DND-41 (cell line): ENCODE results near the gene CNEP1R1.

ENCODE experiments used
- ATAC-seq: fragments of 200-7000 bp; cut with Tn5 transposase; 3 replicates; pipeline ENCODE4 v1.9.1; 2021; ENCODE audit warnings: low read depth; ENCODE audit not compliant: insufficient read depth
- DNase-seq: peaks from one replicate; pipeline ENCODE4 v3.0.0-alpha.2; 2020
- H2AFZ ChIP-seq: 2 replicates; pipeline ENCODE4 v1.6.0; 2012; ENCODE audit warnings: low read depth, low read length
- H3K27ac ChIP-seq: 2 replicates; pipeline ENCODE4 v1.5.1; 2012; ENCODE audit warnings: low read length, inconsistent platforms
- H3K27me3 ChIP-seq: fragments of 200-600 bp; sonication (generic); 2 replicates; pipeline ENCODE4 v1.6.0; 2012; ENCODE audit warnings: low read length, mild to moderate bottlenecking, inconsistent platforms; ENCODE audit not compliant: insufficient read depth, poor library complexity
- H3K36me3 ChIP-seq: 2 replicates; pipeline ENCODE4 v1.5.1; 2012; ENCODE audit warnings: low read length, inconsistent platforms; ENCODE audit not compliant: insufficient read depth
- H3K4me1 ChIP-seq: 2 replicates; pipeline ENCODE4 v1.5.1; 2012; ENCODE audit warnings: mild to moderate bottlenecking, low read length; ENCODE audit not compliant: insufficient read depth
- H3K4me2 ChIP-seq: 2 replicates; pipeline ENCODE4 v1.6.0; 2012; ENCODE audit warnings: mild to moderate bottlenecking, moderate library complexity, low read length, inconsistent platforms; ENCODE audit not compliant: insufficient read depth
- H3K4me3 ChIP-seq, 2 experiments: fragments of 200-600 bp in 1 of 2; shearing (Covaris generic) in 1 of 2; 2 replicates each; pipeline ENCODE4 v1.5.1; 2012 to 2016; ENCODE audit warnings: inconsistent platforms in 2 of 2, low read length in 2 of 2, mild to moderate bottlenecking in 2 of 2, low read depth in 1 of 2, moderate library complexity in 1 of 2
- H3K79me2 ChIP-seq: 2 replicates; pipeline ENCODE4 v1.6.0; 2012; ENCODE audit warnings: low read length, inconsistent platforms; ENCODE audit not compliant: insufficient read depth
- H3K9ac ChIP-seq: 2 replicates; pipeline ENCODE4 v1.6.0; 2012; ENCODE audit warnings: low read depth, mild to moderate bottlenecking, inconsistent platforms, low read length, moderate library complexity
- H3K9me3 ChIP-seq: 2 replicates; pipeline ENCODE4 v1.5.1; 2012; ENCODE audit warnings: low read length, moderate library complexity, mild to moderate bottlenecking, inconsistent platforms; ENCODE audit not compliant: insufficient read depth, severe bottlenecking
- H4K20me1 ChIP-seq: 2 replicates; pipeline ENCODE4 v1.6.0; 2012; ENCODE audit warnings: low read length; ENCODE audit not compliant: insufficient read depth
- CTCF ChIP-seq: IDR thresholded peaks from 2 replicates; pipeline ENCODE4 v1.5.1; 2012; ENCODE audit warnings: borderline replicate concordance, low read length, moderate library complexity, mild to moderate bottlenecking; ENCODE audit not compliant: poor library complexity, severe bottlenecking; ENCODE audit errors: extremely low read depth
- EZH2 ChIP-seq: IDR thresholded peaks from 3 replicates; pipeline ENCODE4 v1.6.1; 2012; ENCODE audit warnings: borderline replicate concordance, low read depth, mild to moderate bottlenecking, moderate library complexity, low read length, inconsistent platforms; ENCODE audit not compliant: severe bottlenecking

The CNEP1R1 gene

GRCh38 chr16:50066482-50067289 lies 41.7 kb downstream of the CNEP1R1 start:
- no peak for ATAC-seq
- TF ChIP-seq CTCF: no peak
- no peak for TF ChIP-seq EZH2
- Histone ChIP-seq H4K20me1 (peaks cover 36% of the 10 kb centered on the region), H3K79me2 (peaks cover 42% of the 10 kb centered on the region), H3K4me3 (peak overlapping the region; percentile 62 to 97), H3K9ac (peak overlapping the region; percentile 89), H3K36me3 (peaks cover 41% of the 10 kb centered on the region), H3K27me3 (no peaks in the 10 kb centered on the region), H2AFZ (peak overlapping the region; percentile 100), H3K4me2 (peak overlapping the region; percentile 99), H3K4me1 (peaks cover 38% of the 10 kb centered on the region), H3K27ac (peak overlapping the region; percentile 95), H3K9me3 (no peaks in the 10 kb centered on the region)
- DNase-seq: no peak

- Histone ChIP-seq H3K27ac (peak overlapping the region; percentile 56), H3K9me3 (no peaks in the 10 kb centered on the region), H3K4me3 (peak overlapping the region in 1 of 2 experiments; percentile 97; a peak in 3 of 4 replicates), H2AFZ (no peak overlapping the region), H3K27me3 (no peaks in the 10 kb centered on the region), H3K4me1 (peaks cover 38% of the 10 kb centered on the region), H3K79me2 (peaks cover 42% of the 10 kb centered on the region), H4K20me1 (peaks cover 36% of the 10 kb centered on the region), H3K4me2 (peak overlapping the region; percentile 99), H3K9ac (peak overlapping the region; percentile 89), H3K36me3 (peaks cover 46% of the 10 kb centered on the region)
- DNase-seq (peak; percentile 63), ATAC-seq (peak; percentile 65)
- no peak for TF ChIP-seq EZH2
- TF ChIP-seq CTCF: peak; percentile 72
Observed at GRCh38 chr16:50067290-50067853, 42.3 kb downstream of the CNEP1R1 start.

- H4K20me1 ChIP-seq: peaks cover 39% of the 10 kb centered on the region
- peak overlapping the region; percentile 99 for H3K4me2 ChIP-seq
- H3K27me3 ChIP-seq: no peaks in the 10 kb centered on the region
- ATAC-seq: no peak
- H2AFZ ChIP-seq: no peak overlapping the region
- DNase-seq: no peak
- peaks cover 38% of the 10 kb centered on the region for H3K4me1 ChIP-seq
- H3K4me3 ChIP-seq: no peak overlapping the region; a peak in 1 of 4 replicates
- no peaks in the 10 kb centered on the region for H3K9me3 ChIP-seq
- TF ChIP-seq CTCF (no peak), EZH2 (no peak)
- H3K27ac ChIP-seq: no peak overlapping the region
- H3K79me2 ChIP-seq: peaks cover 48% of the 10 kb centered on the region
- H3K36me3 ChIP-seq: peaks cover 56% of the 10 kb centered on the region
- H3K9ac ChIP-seq: no peak overlapping the region
Observed at GRCh38 chr16:50068550-50068949, 43.5 kb downstream of the CNEP1R1 start.
